Natural killer cell (primary cell): ENCODE results near the gene MSS51. TPM values are rescaled to one million over a fixed set of nuclear protein-coding genes. Genes with fewer than 3 reads are reported as not detected.

Source experiments
- ATAC-seq, 3 donors: fragments of 150-1000 bp in 2 of 3; fragments of 200-7000 bp in 1 of 3; cut with Tn5 transposase; 1 replicate in 1 of 3; 2 replicates in 2 of 3; pipeline ENCODE4 v1.10.0; 2021; ENCODE audit warnings: mild to moderate bottlenecking in 2 of 3, moderate library complexity in 2 of 3
- DNase-seq, 2 donors: peaks; one replicate each; pipeline versions ENCODE4 v3.0.0 to v3.0.0-alpha.2; 2013 to 2021; ENCODE audit warnings: mixed read lengths in 1 of 2
- H3K27ac ChIP-seq: one replicate; pipeline ENCODE4 v1.5.1; 2013; ENCODE audit warnings: mild to moderate bottlenecking, low read length
- H3K27me3 ChIP-seq: one replicate; pipeline ENCODE4 v1.6.1; 2013; ENCODE audit warnings: low read length; ENCODE audit not compliant: control insufficient read depth, insufficient read depth
- H3K36me3 ChIP-seq: one replicate; pipeline ENCODE4 v1.6.1; 2013; ENCODE audit warnings: low read length; ENCODE audit not compliant: control insufficient read depth, insufficient read depth
- H3K4me1 ChIP-seq: one replicate; pipeline ENCODE4 v1.6.1; 2013; ENCODE audit warnings: low read length; ENCODE audit not compliant: control insufficient read depth, insufficient read depth
- H3K4me3 ChIP-seq: one replicate; pipeline ENCODE4 v1.5.1; 2013; ENCODE audit warnings: low read length
- H3K9me3 ChIP-seq: one replicate; pipeline ENCODE4 v1.6.1; 2013; ENCODE audit warnings: low read length; ENCODE audit not compliant: control insufficient read depth, insufficient read depth
- H3K27ac Mint-ChIP-seq, 2 donors: one replicate each; pipeline ENCODE4 v1.8.0; 2022; ENCODE audit warnings: mild to moderate bottlenecking in 2 of 2, mixed read lengths in 2 of 2, moderate library complexity in 1 of 2
- H3K27me3 Mint-ChIP-seq, 2 donors: one replicate each; pipeline ENCODE4 v1.8.0; 2022; ENCODE audit warnings: low read depth in 2 of 2, mixed read lengths in 2 of 2
- H3K36me3 Mint-ChIP-seq: one replicate; pipeline ENCODE4 v1.8.0; 2022; ENCODE audit warnings: mixed read lengths
- H3K4me1 Mint-ChIP-seq, 2 donors: one replicate each; pipeline ENCODE4 v1.8.0; 2022; ENCODE audit warnings: mixed read lengths in 2 of 2
- H3K4me3 Mint-ChIP-seq: one replicate; pipeline ENCODE4 v1.8.0; 2022; ENCODE audit warnings: mild to moderate bottlenecking, moderate library complexity, mixed read lengths
- H3K9me3 Mint-ChIP-seq, 2 donors: one replicate each; pipeline ENCODE4 v1.8.0; 2022; ENCODE audit warnings: mixed read lengths in 2 of 2
- WGBS: methylation state at CpG from one replicate; pipeline ENCODE4 v1.1.7; 2013; ENCODE audit warnings: missing lambda C conversion rate; ENCODE audit not compliant: insufficient coverage; 5-methylcytosine and 5-hydroxymethylcytosine counted together
- intact Hi-C: fragments of 100-400 bp; cut with micrococcal nuclease; formaldehyde crosslinking; loops from one replicate; pipeline ENCODE4 v1.14.2; 2022
- total RNA-seq, 4 donors: library from RNA; stranded (reverse); fragments of 120-200 nt in 1 of 4; gene quantifications; one replicate each; pipeline versions ENCODE4 v1.2.3 to v1.2.4, GENCODE V29; 2013 to 2022
- TF ChIP-seq, protein P1 (sequence below): fragments of 200-600 bp; IDR thresholded peaks from one replicate; pipeline ENCODE4 v1.8.0; 2022; ENCODE audit warnings: antibody characterized with exemption

The MSS51 gene
- total RNA-seq, 3 donors from 2014 or later (not counting 1 experiment from before 2014, with no cell fraction given) = 3.1 to 4.8 (median 4.5) TPM

- intact Hi-C loops = no loop called here
- Histone ChIP-seq H3K4me1 (peaks cover 8% of the 10 kb centered on the region), H3K27ac (no peak overlapping the region), H3K4me3 (no peak overlapping the region), H3K9me3 (no peaks in the 10 kb centered on the region), H3K27me3 (no peaks in the 10 kb centered on the region), H3K36me3 (no peaks in the 10 kb centered on the region)
- TF ChIP-seq, protein P1, sequence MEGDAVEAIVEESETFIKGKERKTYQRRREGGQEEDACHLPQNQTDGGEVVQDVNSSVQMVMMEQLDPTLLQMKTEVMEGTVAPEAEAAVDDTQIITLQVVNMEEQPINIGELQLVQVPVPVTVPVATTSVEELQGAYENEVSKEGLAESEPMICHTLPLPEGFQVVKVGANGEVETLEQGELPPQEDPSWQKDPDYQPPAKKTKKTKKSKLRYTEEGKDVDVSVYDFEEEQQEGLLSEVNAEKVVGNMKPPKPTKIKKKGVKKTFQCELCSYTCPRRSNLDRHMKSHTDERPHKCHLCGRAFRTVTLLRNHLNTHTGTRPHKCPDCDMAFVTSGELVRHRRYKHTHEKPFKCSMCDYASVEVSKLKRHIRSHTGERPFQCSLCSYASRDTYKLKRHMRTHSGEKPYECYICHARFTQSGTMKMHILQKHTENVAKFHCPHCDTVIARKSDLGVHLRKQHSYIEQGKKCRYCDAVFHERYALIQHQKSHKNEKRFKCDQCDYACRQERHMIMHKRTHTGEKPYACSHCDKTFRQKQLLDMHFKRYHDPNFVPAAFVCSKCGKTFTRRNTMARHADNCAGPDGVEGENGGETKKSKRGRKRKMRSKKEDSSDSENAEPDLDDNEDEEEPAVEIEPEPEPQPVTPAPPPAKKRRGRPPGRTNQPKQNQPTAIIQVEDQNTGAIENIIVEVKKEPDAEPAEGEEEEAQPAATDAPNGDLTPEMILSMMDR = no peak
- DNase-seq (no peak), ATAC-seq (no peak)
- H3K9me3 Mint-ChIP-seq = no peaks in the 10 kb centered on the region
- 63% methylated on average over 2 of the region's 4 CpGs for WGBS
- H3K27ac Mint-ChIP-seq = no peak overlapping the region
- H3K4me3 Mint-ChIP-seq = no peak overlapping the region
- H3K27me3 Mint-ChIP-seq = no peaks in the 10 kb centered on the region
- H3K4me1 Mint-ChIP-seq = peaks cover 31 to 33% of the 10 kb centered on the region in 2 donors
- H3K36me3 Mint-ChIP-seq = no peaks in the 10 kb centered on the region
Measured at GRCh38 chr10:73408978-73409521, 24.3 kb downstream of the MSS51 start.

DNA sequence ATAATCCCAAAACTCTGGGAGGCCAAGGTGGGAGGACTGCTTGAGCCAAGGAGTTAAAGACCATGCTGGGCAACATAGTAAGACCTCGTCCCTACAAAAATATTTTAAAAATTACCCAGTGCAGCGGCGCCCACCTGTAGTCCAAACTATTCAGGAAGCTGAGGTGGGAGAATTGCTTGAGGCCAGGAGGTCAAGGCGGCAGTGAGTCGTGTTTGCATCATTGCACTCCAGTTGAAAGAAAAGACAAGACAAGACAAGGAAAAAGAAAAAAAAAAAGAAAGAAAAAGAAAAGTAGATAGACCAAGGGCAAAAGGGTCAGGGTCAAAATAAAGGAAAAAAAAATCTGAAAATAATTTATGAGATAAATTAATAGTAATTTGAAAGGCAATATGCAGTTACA lies 25.3 kb downstream of the MSS51 start:
- Mint-ChIP-seq H3K27ac (no peak overlapping the region), H3K27me3 (no peaks in the 10 kb centered on the region), H3K4me1 (peaks cover 26 to 30% of the 10 kb centered on the region in 2 donors), H3K36me3 (no peaks in the 10 kb centered on the region), H3K4me3 (no peak overlapping the region), H3K9me3 (no peaks in the 10 kb centered on the region)
- Histone ChIP-seq H3K27me3 (no peaks in the 10 kb centered on the region), H3K4me3 (no peak overlapping the region), H3K9me3 (no peaks in the 10 kb centered on the region), H3K27ac (no peak overlapping the region), H3K36me3 (no peaks in the 10 kb centered on the region), H3K4me1 (peaks cover 8% of the 10 kb centered on the region)
- ATAC-seq = no peak
- intact Hi-C loops = no loop called here
- TF ChIP-seq, protein P1 = no peak
- no peak for DNase-seq
- WGBS = 96% methylated on average over 5 of the region's 5 CpGs

GRCh38 chr10:73407495-73407894 lies 25.9 kb downstream of the MSS51 start:
- Mint-ChIP-seq H3K36me3 (no peaks in the 10 kb centered on the region), H3K9me3 (no peaks in the 10 kb centered on the region), H3K4me3 (no peak overlapping the region), H3K4me1 (peaks cover 22 to 25% of the 10 kb centered on the region in 2 donors), H3K27ac (no peak overlapping the region), H3K27me3 (no peaks in the 10 kb centered on the region)
- Histone ChIP-seq H3K27ac (no peak overlapping the region), H3K27me3 (no peaks in the 10 kb centered on the region), H3K4me3 (no peak overlapping the region), H3K9me3 (no peaks in the 10 kb centered on the region), H3K36me3 (no peaks in the 10 kb centered on the region), H3K4me1 (peaks cover 2% of the 10 kb centered on the region)
- no CpG with 5 or more reads among the region's 1 CpG for WGBS
- TF ChIP-seq, protein P1 = no peak
- intact Hi-C loops = no loop called here
- no peak for DNase-seq
- no peak for ATAC-seq

- Histone ChIP-seq H3K4me3 (no peak overlapping the region), H3K4me1 (no peaks in the 10 kb centered on the region), H3K36me3 (no peaks in the 10 kb centered on the region), H3K9me3 (no peaks in the 10 kb centered on the region), H3K27me3 (no peaks in the 10 kb centered on the region), H3K27ac (no peak overlapping the region)
- Mint-ChIP-seq H3K27ac (no peak overlapping the region), H3K4me1 (peaks cover 22 to 25% of the 10 kb centered on the region in 2 donors), H3K4me3 (no peak overlapping the region), H3K36me3 (no peaks in the 10 kb centered on the region), H3K9me3 (no peaks in the 10 kb centered on the region), H3K27me3 (no peaks in the 10 kb centered on the region)
- no peak for DNase-seq
- TF ChIP-seq, protein P1 = no peak
- 97% methylated on average over 5 of the region's 5 CpGs for WGBS
- no peak for ATAC-seq
- intact Hi-C loops = no loop called here
Measured at GRCh38 chr10:73406846-73407245, 26.5 kb downstream of the MSS51 start.
